ENCODE measurements around the gene SCMH1.

The SCMH1 gene

GRCh38 chr1:40980453-40981121 lies 261.5 kb downstream of the SCMH1 start:
- no peaks in the 10 kb centered on the region for H3K9me3 ChIP-seq (replicated peaks in 1 of 11)
- H3K36me3 ChIP-seq = peaks cover 13 to 46% (median 38%) of the 10 kb centered on the region in 11 experiments
- peak overlapping the region; percentile 90 to 98 (median 95) for H3K4me2 ChIP-seq
- peaks cover 35 to 59% (median 56%) of the 10 kb centered on the region in 10 experiments for H3K4me1 ChIP-seq
- no peak for TF ChIP-seq Cebpa-rat (IDR thresholded peaks at IDR 0.05)
- peaks cover 0 to 56% (median 50%) of the 10 kb centered on the region in 11 experiments; a peak in 17 of 22 replicates for H4K20me1 ChIP-seq
- H3K4me3 ChIP-seq = peak overlapping the region; percentile 74 to 95 (median 86)
- peak overlapping the region; percentile 79 to 99 (median 98) for H3K27ac ChIP-seq
- peak overlapping the region; percentile 84 to 99 (median 98) for H3K9ac ChIP-seq
- no peaks in the 10 kb centered on the region for H3K27me3 ChIP-seq

- no peak for TF ChIP-seq Cebpa-rat (IDR thresholded peaks at IDR 0.05)
- peak overlapping the region; percentile 90 to 98 (median 95) for H3K4me2 ChIP-seq
- H3K27ac ChIP-seq = peak overlapping the region; percentile 79 to 99 (median 98)
- H4K20me1 ChIP-seq = peaks cover 0 to 50% (median 45%) of the 10 kb centered on the region in 11 experiments; a peak in 17 of 22 replicates
- peak overlapping the region; percentile 74 to 95 (median 86) for H3K4me3 ChIP-seq
- no peaks in the 10 kb centered on the region for H3K27me3 ChIP-seq
- peaks cover 13 to 41% (median 32%) of the 10 kb centered on the region in 11 experiments for H3K36me3 ChIP-seq
- H3K9me3 ChIP-seq (replicated peaks in 1 of 11) = no peaks in the 10 kb centered on the region
- peak overlapping the region; percentile 84 to 99 (median 98) for H3K9ac ChIP-seq
- peaks cover 30 to 56% (median 53%) of the 10 kb centered on the region in 10 experiments for H3K4me1 ChIP-seq
These were observed 262.0 kb downstream of the SCMH1 start for GRCh38 chr1:40980068-40980452.

DNA sequence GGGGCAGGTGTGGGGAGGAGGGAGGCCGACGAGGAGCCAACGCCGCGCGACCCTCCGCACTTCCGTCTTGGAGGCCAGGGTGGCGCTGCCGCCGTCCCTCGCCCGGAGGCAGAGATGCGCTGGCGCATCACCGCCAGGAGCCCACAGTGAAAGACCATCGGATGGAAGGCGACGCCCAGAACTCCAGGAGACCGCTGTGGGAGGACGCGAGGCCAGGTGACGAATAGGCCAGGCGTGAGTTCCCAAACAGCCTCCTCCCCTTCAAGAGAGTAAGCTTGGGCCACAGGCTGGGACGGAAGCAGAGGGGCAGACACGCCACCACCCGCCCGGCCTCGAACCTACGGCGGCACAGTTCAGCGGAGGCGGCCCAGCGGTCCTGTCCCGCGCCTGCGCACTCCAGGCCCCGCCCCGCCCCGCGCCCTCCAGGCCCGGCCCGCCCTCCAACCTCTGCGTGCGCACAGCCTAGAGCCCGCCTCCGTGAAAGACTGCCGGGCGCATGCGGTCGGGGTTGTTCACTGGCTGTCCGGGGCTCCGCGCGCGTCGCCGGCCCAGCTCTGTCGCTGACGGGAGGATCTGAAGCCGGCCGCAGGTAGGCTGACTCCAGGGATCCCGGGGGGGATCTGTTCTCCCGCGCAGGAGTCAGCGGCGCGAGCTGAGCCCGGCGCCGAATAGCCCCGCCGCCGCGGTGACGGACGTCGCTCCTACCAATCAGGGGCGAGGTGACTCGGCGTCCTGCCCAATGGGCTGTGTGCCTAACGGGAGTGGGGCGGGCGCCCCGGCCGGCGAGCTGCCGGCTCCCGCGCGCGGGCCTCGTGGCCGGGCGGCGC lies 262.7 kb downstream of the SCMH1 start, which contains the start of gene CTPS1:
Gene CTPS1 (plus strand): TSS at position 456 of the 827 bp plus-strand sequence. CDS start 3,595 bp downstream, outside the sequence.
- TF ChIP-seq Cebpa-rat (IDR thresholded peaks at IDR 0.05) = no peak
- H3K27ac ChIP-seq = peak within 1 kb of the TSS; percentile 79 to 99 (median 98)
- peak within 1 kb of the TSS; percentile 90 to 98 (median 95) for H3K4me2 ChIP-seq
- H3K4me3 ChIP-seq = peak within 1 kb of the TSS; percentile 74 to 95 (median 86)
- peak within 1 kb of the TSS; percentile 84 to 99 (median 98) for H3K9ac ChIP-seq
- no peaks in the 10 kb centered on the region for H3K9me3 ChIP-seq (replicated peaks in 1 of 11)
- peaks cover 24 to 50% (median 47%) of the 10 kb centered on the region in 10 experiments for H3K4me1 ChIP-seq
- peaks cover 9 to 35% (median 26%) of the 10 kb centered on the region in 11 experiments for H3K36me3 ChIP-seq
- no peaks in the 10 kb centered on the region for H3K27me3 ChIP-seq
- H4K20me1 ChIP-seq = peaks cover 0 to 44% (median 39%) of the 10 kb centered on the region in 11 experiments; a peak in 17 of 22 replicates

DNA sequence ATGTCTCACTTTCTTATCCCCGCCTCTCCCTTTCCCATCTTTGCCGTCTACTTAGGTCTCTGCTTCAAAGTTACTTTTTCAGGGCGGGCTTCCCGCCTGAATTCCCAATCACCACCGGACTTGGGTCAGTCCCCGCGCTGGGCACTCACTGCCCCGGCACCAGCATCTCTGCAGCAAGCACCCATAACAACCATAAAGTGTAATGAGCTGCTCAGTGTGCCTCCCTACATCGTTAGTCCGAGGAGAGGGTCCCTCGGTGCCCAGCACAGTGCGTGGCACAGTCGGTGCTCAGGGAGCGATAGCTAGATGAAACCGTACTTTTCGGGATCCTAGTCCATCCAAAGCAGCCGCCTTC lies 263.2 kb downstream of the SCMH1 start:
- Histone ChIP-seq H3K4me3 (peak overlapping the region; percentile 74 to 95 (median 86)), H3K27ac (peak overlapping the region; percentile 79 to 99 (median 98); a peak in 21 of 22 replicates), H3K9ac (peak overlapping the region; percentile 84 to 99 (median 98); a peak in 21 of 22 replicates)

DNA sequence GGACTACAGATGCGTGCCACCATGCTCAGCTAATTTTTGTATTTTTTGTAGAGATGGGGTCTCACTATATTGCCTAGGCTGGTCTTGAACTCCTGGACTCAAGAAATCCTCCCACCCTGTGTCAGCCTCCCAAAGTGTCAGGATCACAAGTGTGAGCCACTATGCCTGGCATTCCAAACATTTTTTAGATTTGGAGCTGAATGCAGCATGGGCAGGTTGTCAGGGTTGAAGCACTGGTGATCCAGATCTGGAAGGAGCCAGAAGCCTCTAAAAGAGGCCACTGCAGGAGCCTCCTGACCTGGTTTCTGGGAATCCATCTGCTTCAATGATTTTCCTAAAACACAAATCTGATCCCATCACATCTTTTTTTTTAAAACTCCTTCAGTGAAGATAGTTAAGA lies 264.4 kb downstream of the SCMH1 start:
- Histone ChIP-seq H3K27ac (no peak overlapping the region), H3K4me3 (no peak overlapping the region), H4K20me1 (peaks cover 0 to 27% (median 22%) of the 10 kb centered on the region in 11 experiments; a peak in 17 of 22 replicates), H3K36me3 (peaks cover 0 to 17% (median 9%) of the 10 kb centered on the region in 11 experiments; a peak in 10 of 22 replicates), H3K9me3 (replicated peaks in 1 of 11) (no peaks in the 10 kb centered on the region), H3K4me1 (peaks cover 28 to 39% (median 36%) of the 10 kb centered on the region in 10 experiments), H3K4me2 (no peak overlapping the region), H3K27me3 (no peaks in the 10 kb centered on the region), H3K9ac (no peak overlapping the region)
- TF ChIP-seq Cebpa-rat (IDR thresholded peaks at IDR 0.05) = no peak

More for the DNA sequence above, 263.2 kb downstream of the SCMH1 start:
- Histone ChIP-seq H3K9me3 (replicated peaks in 1 of 11) (no peaks in the 10 kb centered on the region), H3K4me2 (peak overlapping the region; percentile 59 to 98 (median 91)), H3K27me3 (no peaks in the 10 kb centered on the region), H3K4me1 (peaks cover 25 to 47% (median 45%) of the 10 kb centered on the region in 10 experiments), H3K36me3 (peaks cover 4 to 29% (median 21%) of the 10 kb centered on the region in 11 experiments; a peak in 21 of 22 replicates), H4K20me1 (peaks cover 0 to 38% (median 34%) of the 10 kb centered on the region in 11 experiments; a peak in 17 of 22 replicates)
- no peak for TF ChIP-seq Cebpa-rat (IDR thresholded peaks at IDR 0.05)
